SKM-1 treated with dmso at 0.1 percent for 144 hours (cell line): Measurements from ENCODE around the gene APP.
"Not testable (repeated sequence)": the region's sequence is repeated elsewhere in the genome, so short reads cannot be mapped to it uniquely, and the experiment has no call there.

ENCODE experiments used
- DNase-seq: peaks from one replicate; lab custom pipeline; 2025; ENCODE audit not compliant: unreplicated experiment; lab: John Stamatoyannopoulos, UW

Gene APP

DNA sequence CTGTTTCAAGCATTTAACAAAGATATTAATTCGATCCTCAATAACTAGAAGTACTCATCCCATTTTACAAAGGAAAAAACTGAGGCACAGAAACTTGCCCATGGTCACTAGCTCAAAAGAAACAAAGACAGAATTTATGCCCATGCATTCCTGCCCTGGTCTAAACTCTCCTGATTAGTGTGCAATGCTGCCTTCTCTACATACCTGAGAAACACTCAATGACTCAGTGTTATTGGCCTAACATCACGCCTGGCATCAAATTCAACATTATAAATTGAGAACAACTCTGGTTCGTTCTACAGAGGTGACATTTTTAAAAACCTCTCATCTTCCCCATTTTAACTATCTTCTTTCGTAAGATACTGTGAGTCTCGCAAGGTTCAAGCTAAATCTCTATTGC, 5.2 kb downstream of the APP start:
- peak; percentile 22 for DNase-seq

DNA sequence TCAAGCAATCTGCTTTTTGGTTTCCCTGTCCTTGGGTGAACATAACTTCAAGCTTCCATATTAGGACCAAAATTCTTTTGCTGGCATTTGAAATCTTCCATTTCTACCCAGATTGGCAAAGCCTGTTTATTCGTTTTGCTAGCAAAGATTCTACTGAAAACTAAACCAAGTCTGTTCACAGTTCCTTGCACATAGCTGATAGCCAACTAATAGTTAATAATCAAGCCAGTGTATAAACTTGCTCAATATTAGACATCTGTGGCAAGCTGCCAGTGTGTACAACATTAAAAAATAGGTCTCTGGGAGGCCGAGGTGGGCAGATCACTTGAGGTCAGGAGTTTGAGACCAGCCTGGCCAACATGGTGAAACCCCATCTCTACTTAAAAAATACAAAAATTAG, 6.3 kb downstream of the APP start:
- DNase-seq, result no peak

DNA sequence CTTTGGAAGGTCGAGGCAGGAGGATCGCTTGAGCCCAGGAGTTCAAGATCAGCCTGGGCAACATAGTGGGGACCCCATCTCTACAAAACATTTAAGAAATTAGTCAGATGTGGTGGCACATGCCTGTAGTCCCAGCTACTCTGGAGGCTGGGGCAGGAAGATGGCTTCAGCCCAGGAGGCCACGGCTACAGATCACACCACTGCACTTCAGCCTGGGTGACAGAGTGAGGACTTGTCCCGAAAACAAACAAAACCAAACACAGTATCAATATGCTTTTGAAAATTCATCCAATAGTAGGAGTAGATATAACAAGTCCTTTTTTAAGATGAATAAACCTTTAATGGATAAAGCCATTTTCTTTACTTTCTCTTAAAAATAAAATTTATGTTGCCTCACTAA, 8.5 kb downstream of the APP start:
- DNase-seq, result no peak

DNA sequence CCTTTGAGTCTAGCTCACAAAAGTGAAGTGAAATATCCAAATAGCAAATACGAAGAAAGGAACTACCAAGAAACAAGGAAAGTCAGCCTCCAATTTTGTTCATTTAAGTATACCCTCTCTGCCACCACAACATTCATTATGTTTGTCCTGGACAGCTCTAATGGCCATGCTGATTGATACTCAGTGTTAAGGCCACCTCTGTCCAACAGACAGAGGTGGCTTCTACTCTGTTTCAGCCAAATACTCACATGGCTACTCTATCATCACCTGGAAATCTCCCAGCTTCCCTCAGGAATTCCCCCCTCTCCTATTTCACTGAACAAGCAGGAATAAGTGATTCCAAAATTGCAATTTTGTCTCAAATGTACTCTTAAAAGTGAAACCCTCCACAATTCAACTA, 10.7 kb downstream of the APP start:
- DNase-seq, result no peak

DNA sequence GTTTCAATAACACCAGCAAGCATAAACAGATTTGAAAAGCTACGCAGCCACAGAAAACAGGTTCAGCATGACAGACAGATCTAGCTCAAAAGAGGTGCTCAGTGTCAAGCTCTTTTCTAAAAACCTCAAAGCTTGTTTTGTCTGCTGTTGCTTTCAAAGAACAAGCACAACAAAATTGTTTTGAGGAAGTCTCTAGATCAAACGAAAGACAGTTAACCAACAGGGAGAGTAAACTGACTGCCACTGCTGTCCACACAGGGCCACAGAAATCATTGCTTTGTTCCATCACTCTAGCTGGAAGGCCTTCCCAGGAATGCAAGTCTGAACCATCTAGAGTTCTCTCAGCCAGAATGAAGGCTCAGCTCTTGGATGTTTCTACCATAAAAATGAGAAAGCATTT, 12.8 kb downstream of the APP start:
- DNase-seq, result no peak

DNA sequence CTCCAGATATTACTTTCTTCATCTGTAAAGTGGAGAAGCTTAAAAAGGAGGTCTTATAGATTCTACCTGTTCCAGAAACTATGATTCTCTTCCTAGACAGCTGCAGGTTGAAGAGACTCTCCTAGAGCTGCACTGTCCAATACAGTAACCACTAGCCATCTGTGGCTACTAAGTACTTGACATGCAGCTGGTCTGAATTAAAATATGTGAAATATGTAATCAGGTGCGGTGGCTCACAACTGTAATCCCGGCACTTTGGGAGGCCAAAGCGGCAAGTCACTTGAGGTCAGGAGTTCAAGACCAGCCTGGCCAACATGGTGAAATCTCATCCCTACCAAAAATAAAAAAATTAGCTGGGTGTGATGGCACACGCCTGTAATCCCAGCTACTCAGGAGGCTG, 15.8 kb downstream of the APP start:
- DNase-seq, result no peak

DNA sequence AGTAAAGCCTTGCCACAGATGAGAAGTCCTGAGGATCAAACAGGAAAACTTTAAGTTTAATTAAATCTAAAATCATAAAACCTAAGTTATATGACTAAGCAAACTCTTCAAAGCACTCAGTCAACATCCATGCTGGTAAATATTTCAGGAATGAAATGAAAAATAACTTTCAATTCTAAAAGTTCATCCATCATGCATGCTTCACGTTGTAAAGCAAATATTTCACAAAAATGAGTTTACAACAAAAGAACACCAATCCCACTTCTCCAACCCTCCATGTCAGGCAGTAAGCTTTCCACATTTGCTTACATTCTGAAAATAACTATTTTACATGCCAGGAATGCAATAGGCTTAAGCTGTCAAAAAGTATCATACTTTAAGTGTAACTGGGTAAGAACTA, 16.8 kb downstream of the APP start:
- no peak for DNase-seq

DNA sequence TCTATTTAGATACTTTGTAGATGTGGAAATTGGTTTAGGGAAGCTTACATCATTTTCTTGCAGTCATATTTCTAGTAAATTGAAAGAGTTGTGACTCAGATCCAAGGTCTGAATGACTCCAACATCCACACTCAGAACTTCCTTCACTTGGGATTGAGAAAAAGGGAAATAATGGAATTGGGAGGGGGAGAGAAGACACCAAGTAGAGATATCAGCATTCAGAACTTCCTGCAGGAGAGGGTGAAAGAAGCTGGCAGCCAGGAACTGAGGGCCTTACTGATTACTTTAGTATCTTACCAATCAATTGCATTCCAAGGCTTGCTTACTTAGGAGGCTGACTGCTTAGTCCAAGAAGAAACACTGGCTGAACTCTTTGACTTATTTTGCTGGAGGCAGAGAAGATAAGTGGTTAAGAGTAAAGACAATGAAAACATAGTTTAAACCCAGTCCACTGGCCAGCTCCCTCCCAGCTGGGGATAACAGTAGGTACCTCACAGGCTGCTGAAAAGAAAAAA, 21.7 kb downstream of the APP start:
- DNase-seq, result no peak

DNA sequence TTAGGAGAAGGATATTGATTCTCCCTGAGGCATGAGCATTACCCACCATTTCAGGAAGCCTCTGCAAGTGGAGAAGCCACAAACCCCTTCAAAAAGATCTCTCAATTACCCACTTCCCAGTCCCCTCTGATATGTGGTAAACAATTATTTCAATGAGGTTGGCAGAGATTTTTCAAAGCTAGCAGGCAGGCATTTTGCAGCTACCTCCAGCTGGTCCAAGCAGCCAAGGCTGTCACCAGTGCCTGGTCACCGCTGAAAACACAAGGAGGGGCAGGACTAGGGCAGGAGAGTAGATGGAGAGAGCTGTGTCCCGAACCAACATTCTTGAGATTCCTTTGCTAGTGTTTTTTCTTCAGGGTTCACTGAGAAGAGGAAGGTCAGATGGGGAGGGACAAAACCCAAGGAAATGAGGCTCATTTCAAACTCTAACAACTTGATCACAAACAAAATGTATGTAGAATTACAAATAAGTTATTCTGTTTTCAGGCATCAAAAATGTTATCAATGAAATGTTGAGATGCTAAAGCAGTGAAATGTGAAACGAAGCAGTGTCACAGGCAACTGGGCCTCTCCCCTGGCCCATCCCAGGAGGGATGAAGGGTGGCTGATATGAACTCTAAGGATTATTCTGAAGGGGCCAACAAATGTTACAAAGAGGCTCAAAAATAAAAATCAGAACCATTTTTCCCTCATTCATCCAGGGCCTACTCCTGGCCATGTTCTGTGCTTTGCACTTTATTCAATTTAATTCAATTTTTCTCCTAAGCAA, 22.3 kb downstream of the APP start:
- no peak for DNase-seq

DNA sequence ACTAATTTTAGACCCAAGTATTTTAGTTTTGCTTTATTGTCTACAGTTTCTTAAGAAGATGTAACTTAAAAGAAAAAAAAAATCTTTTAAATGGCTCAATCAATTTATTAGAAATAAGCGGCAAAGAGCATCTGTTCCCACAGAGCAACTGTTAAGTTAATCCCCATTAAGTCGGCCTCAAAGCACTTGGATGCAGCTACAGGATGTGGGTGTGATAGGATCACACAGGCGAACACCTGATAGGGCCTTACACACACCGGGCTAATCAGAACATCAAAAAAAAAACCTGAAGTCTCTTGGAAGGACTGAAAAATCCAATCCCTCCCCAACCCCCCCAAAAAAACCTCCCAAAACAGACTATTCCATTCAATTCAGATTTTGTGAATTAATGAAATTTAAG, 23.0 kb downstream of the APP start:
- no peak for DNase-seq

DNA sequence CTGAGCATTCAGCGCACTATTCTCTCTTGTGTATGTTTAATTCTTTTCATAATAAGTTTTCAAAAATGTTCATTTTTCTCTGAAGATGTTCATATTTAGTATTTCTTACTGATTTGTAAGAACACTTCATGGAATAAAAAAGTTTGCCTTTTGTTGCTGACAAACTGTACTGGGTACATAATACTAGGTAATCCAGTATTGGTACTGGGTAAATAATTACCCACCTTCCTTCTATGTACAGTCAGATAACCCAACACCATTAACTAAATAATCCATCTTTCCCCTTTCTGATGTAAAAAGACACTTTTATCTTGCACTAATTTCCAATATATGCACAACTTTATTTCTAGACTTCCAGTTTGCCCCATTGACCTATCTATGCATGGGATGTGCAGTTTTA, 23.9 kb downstream of the APP start:
- DNase-seq, result no peak

DNA sequence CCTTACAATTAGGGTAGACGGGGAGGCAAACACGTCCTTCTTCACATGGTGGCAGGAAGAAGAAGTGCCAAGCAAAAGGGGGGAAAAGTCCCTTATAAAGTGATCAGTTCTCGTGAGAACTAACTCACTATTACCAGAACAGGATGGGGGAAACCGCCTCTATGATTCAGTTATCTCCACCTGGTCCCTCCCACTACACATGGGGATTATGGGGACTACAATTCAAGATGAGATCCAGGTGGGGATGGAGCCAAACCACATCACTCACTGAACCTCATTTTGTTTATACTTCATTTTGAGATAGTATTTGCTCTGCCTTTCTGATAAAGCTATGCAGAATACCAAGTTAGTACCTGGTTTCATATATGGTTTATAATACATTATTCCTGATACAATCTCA, 26.5 kb downstream of the APP start:
- no peak for DNase-seq

DNA sequence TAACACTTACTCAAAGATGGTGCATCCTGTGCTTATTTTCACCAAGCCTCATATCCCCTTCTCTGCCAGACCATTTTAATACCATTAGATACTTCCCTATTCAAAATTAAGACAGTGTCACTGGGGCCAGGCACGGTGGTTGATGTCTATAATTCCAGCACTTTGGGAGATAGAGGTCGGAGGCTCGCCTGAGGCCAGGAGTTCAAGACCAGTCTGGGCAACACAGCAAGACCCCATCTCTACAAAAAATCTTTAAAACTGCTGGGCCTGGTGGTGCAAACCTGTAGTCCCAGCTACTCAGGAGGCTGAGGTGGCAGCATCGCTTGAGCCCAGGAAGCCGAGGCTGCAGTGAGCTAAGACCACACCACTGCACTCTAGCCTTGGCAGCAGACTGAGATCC, 28.2 kb downstream of the APP start:
- DNase-seq, result no peak

DNA sequence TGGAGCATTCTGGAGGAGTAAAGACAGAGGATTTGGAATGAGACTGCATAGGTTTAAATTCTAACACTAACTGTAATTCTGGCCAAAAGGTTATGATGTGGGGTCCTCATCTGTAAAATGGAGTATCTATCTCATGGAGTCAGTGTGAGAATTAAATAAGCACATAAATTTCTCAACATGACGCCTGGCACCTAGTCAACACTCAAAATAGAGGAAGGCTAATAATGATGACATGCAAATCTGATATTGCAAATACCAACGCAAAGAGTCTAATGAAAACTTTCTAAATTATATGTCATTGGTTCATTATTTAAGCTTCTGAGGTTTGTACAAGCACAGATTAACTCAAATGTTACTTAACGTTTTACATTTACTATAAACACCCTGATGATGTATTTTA, 29.6 kb downstream of the APP start:
- no peak for DNase-seq

DNA sequence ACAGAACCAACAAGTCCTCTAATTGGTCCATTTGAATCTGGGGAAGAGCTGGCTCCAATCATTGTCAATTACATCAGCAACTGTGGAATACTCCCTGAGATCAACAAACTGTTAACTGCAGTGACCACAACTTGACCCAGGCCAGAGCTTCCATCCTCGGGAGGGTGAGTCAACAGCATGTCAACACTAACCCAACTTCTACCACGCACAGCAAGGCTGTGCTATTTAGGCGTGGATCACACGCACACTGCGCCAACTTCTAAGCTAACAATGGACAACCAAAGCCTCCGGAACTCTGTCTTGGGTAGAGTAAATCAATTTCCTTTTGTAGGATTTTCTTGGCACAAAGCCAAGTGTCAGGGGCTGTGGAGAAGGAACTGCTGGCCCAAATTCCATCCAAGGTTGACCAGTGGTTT, 30.4 kb downstream of the APP start:
- peak; percentile 23 for DNase-seq

DNA sequence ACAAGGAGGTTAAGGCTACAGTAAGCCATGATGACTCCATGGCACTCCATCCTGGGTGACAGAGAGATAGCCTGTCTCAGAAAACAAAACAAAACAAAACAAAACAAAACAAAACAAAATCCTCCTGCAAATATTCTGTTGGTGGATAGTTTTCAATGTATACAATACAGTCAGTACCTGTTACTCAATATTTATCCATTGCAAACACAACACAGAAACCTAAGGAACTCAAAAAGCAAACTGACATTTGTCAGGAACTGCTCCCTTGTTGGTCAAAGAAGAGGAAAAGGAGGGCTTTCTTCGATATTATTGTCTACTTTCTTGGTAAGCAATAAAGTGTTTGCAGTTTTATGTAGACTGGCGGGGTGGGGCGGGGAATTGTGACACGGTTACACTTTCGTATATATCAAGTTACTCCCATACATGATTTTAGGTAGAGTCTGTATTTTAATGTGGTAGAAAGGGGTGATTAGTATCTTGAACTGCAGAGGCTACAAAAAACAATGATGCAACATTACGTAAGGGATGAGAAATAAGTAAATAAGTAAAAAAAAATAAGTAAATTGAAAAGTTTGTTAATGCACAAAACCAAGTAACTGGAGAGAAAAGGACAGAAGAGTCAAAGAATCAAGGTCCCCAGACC, 31.8 kb downstream of the APP start:
- no peak for DNase-seq

DNA sequence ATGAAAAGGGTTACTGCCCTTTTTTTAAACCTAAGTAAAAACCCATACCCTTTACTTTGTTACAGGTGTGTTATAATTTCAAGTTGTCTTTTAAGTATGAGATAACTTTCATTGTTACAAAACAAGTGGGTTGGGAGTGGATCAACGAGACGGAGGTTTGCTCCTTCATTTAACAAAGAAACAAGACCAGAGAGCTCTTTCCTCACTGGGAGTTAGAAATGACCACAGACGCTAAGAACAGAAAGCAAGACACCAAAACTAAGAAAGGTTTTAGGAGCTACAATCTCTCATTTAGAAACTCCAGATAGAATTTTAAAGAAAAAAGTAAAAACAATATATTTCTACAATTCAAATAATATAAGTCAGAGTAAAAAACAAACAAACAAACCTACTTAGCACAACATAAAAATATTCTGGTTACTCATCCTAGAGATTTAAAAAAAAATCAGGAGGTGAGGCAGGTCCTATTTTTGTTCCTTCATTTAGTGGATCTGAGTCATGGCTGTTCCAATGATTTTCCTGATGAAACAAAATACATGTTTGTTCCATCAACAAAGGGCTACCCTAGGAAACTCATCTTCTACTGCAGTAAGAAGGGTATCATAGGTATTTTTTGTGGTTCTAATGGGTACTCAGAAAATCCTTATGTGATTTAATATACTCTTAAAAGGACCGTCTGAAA, 33.0 kb downstream of the APP start:
- no peak for DNase-seq

DNA sequence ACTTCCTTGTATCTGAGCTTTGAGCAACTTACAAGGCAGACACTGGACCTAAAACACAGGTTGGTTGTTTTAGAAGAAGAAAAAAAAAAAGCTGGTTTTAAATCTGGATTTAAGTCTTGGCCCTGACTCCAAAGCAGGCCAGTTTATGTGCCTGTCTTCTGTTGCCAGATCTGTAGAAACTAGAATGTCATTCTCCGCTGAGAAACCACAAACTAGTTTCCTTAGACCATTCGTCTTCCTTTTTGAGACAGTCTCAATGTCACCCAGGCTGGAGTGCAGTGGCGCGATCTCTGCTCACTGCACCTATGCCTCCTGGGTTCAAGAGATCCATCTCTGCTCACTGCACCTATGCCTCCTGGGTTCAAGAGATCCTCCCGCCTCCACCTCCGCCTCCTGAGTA, 33.9 kb downstream of the APP start:
- no peak for DNase-seq

DNA sequence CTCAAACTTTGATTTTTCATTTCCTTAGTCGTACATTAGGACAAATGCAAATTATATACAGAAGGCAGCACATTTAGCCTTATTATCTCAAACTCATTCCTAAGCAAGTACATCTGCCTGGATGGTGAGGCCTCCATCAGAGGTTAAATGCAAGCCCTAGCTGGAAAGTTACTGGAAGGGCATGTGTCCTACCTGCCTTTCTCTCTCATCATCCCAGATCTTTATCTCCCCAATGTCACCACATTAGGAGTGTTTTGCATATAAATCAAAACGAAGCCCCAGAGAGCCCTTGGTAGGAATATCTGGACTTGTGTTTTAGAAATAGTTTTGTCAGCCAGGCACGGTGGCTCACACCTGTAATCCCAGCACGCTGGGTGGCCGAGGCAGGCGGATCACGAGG, 35.0 kb downstream of the APP start:
- DNase-seq, result no peak

DNA sequence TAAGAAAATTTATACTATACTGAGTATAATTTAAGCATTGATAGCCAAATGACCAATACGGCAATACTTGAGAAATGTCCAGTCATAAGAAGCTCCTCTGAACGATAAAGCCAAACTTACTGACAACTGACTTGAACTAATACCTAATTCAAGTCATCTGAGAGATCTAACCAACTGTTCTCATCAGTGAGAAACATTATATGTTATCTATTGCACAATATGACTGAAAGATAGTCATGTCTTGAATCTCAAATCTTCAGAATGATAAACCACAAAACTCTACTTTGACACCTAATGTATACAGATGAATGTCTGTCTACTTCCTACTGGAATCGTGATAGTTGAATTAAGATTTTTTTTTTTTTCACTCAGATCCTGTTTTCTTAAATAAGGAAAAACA, 39.0 kb downstream of the APP start:
- no peak for DNase-seq

DNA sequence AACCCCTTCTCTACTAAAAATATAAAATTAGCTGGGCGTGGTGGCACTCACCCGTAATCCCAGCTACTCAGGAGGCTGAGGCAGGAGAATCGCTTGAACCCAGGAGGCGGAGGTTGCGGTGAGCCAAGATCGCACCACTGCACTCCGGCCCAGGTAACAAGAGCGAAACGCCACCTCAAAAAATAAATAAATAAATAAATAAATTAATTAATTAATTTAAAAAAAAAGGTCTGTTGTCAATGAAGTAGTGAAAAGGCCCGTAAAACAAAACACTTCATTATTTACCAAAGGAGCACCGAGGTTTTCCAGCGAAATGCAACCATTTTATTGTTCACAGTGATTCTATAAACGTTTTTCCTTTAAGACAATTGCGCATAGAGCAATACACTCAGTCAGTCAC, 39.5 kb downstream of the APP start:
- not testable (repeated sequence) for DNase-seq

DNA sequence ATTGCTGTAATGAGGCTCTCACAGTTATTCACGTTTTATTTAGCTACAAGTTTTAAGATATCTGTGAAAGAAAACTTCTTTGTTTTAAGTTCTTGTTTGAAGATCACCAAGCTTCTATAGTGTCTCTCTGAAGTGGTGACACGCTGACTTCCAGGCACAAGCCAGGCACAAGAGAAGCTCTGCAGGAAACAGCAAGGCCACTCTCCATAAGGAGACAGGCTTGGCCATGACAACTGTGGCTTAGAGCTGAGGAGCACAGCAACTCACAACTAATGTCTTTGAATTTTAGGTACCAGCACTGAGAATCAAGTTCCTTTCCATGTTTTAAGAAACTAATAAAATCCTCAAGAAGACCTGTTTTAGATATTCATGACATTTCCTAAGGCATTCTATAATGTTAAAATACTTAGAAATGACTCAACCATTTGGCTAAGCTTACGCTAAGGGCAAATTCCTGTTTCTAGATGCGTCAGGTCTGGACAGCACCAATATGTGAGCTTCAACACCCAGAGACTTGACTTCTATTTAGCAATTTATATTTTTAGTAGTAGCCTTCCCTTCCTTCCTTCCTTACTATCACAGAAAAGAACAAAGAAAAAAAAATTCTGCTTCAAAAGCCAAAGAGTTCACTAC, 40.2 kb downstream of the APP start:
- DNase-seq, result no peak
